Activated CD4-positive, alpha-beta T cell treated with anti-CD3 and anti-CD28 coated beads, Interleukin-10, Interleukin-2, amounts not matched to agents 100 ng/mL and 50 ng/mL, durations not matched to agents 16 hours and 8 hours (primary cell): ENCODE measurements around the gene DDX53.

Source experiments
- DNase-seq: peaks from one replicate; pipeline ENCODE4 v3.0.0-alpha.2; 2020

The DDX53 gene

GRCh38 chrX:22999696-23000223 is at the start of gene DDX53:
DDX53 (plus strand) TSS chrX:22999960; CDS start chrX:23000058, 98 bp downstream.
- DNase-seq = no peak

GRCh38 chrX:22950269-22951266 is 49.2 kb upstream of the DDX53 start:
- DNase-seq = no peak

GRCh38 chrX:22952010-22952409 is 47.8 kb upstream of the DDX53 start:
- DNase-seq = no peak

- DNase-seq = no peak
These were observed 41.5 kb upstream of the DDX53 start for GRCh38 chrX:22958250-22958649.

- DNase-seq = no peak
These were observed 40.4 kb upstream of the DDX53 start for GRCh38 chrX:22959204-22959920.

- no peak for DNase-seq
These were observed 36.6 kb upstream of the DDX53 start for GRCh38 chrX:22963196-22963595.

- no peak for DNase-seq
These were observed 31.3 kb upstream of the DDX53 start for GRCh38 chrX:22968494-22968893.

- DNase-seq = no peak
These were observed 30.3 kb upstream of the DDX53 start for GRCh38 chrX:22969411-22969810.

GRCh38 chrX:22970861-22971260 is 28.9 kb upstream of the DDX53 start:
- no peak for DNase-seq

GRCh38 chrX:22974616-22975015 is 25.1 kb upstream of the DDX53 start:
- DNase-seq = no peak

- DNase-seq = no peak
These were observed 24.0 kb upstream of the DDX53 start for GRCh38 chrX:22975786-22976185.

GRCh38 chrX:22985958-22986357 is 13.8 kb upstream of the DDX53 start:
- no peak for DNase-seq

GRCh38 chrX:22987452-22987851 is 12.3 kb upstream of the DDX53 start:
- no peak for DNase-seq

- DNase-seq = no peak
These were observed 3.4 kb downstream of the DDX53 start for GRCh38 chrX:23003116-23003515.

- peak; percentile 10 for DNase-seq
These were observed 8.8 kb downstream of the DDX53 start for GRCh38 chrX:23008431-23009099.

- DNase-seq = peak; percentile 4
These were observed 12.4 kb downstream of the DDX53 start for GRCh38 chrX:23012162-23012561.

GRCh38 chrX:23012636-23013035 is 12.9 kb downstream of the DDX53 start:
- no peak for DNase-seq

- DNase-seq = no peak
These were observed 13.6 kb downstream of the DDX53 start for GRCh38 chrX:23013366-23013765.

GRCh38 chrX:23031600-23031999 is 31.8 kb downstream of the DDX53 start:
- no peak for DNase-seq

- DNase-seq = no peak
These were observed 35.7 kb downstream of the DDX53 start for GRCh38 chrX:23035493-23035892.

GRCh38 chrX:23046443-23046842 is 46.7 kb downstream of the DDX53 start:
- DNase-seq = no peak

- DNase-seq = no peak
These were observed 49.2 kb downstream of the DDX53 start for GRCh38 chrX:23048806-23049573.
